Left ventricle myocardium inferior (tissue), 1 donor: ENCODE data around the gene ZNF394. TPM values are rescaled to one million over a fixed set of nuclear protein-coding genes. Genes with fewer than 3 reads are reported as not detected.
"Not testable (repeated sequence)": the region's sequence is repeated elsewhere in the genome, so short reads cannot be mapped to it uniquely, and the experiment has no call there.

Source experiments
- DNase-seq: peaks from one replicate; pipeline ENCODE4 v3.0.0-alpha.2; 2020
- H3K27ac ChIP-seq: fragments of 200-600 bp; replicated peaks from 2 replicates; pipeline ENCODE4 v1.8.0; 2021
- H3K27me3 ChIP-seq: fragments of 200-600 bp; 2 replicates; pipeline ENCODE4 v1.8.0; 2021; ENCODE audit warnings: low read depth
- H3K36me3 ChIP-seq: fragments of 200-600 bp; 2 replicates; pipeline ENCODE4 v1.8.0; 2021
- H3K4me1 ChIP-seq: fragments of 200-600 bp; 2 replicates; pipeline ENCODE4 v1.8.0; 2021
- H3K4me3 ChIP-seq: fragments of 200-600 bp; 2 replicates; pipeline ENCODE4 v1.8.0; 2021; ENCODE audit warnings: mild to moderate bottlenecking, moderate library complexity
- H3K9me3 ChIP-seq: fragments of 200-600 bp; replicated peaks from 2 replicates; pipeline ENCODE4 v1.8.0; 2021
- intact Hi-C: fragments of 100-400 bp; cut with micrococcal nuclease; formaldehyde crosslinking; loops from one replicate; pipeline ENCODE4 v1.11.0; 2022
- total RNA-seq: library from RNA; stranded (reverse); fragmentation: NEBNext Ultra II Directional; extraction: Animal tissue kit (Norgen Biotek cat#: 25700); gene quantifications from one replicate; pipeline ENCODE4 v1.2.1, GENCODE V29; 2021
- TF ChIP-seq, protein P1 (sequence below): fragments of 200-600 bp; IDR thresholded peaks from 2 replicates; pipeline ENCODE4 v1.8.0; 2021; ENCODE audit warnings: antibody characterized with exemption, mild to moderate bottlenecking, borderline replicate concordance
- donor health status: DM: no; HTN: yes; CAD: no; lungs with severe emphysema.

The ZNF394 gene
- total RNA-seq, 1 donor from 2014 or later = 15.6 TPM

DNA sequence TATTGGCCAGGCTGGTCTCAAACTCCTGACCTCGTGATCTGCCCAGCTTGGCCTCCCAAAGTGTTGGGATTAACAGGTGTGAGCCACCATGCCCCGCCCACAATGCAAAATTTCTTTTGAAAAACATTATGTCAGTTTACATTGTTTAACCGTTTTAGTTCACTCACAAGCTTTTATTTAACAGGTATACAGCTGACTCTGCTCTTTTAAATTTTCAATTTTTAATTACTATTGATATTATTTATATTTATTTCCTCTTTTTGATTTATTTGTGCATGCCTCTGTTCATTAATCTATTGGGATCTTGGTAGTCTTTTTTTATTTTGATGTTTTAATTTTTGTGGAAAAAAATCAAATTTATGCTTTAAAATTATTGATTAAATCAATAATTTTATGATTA is 21.3 kb upstream of the ZNF394 start:
- H3K36me3 ChIP-seq = peaks cover 75% of the 10 kb centered on the region
- TF ChIP-seq, protein P1, sequence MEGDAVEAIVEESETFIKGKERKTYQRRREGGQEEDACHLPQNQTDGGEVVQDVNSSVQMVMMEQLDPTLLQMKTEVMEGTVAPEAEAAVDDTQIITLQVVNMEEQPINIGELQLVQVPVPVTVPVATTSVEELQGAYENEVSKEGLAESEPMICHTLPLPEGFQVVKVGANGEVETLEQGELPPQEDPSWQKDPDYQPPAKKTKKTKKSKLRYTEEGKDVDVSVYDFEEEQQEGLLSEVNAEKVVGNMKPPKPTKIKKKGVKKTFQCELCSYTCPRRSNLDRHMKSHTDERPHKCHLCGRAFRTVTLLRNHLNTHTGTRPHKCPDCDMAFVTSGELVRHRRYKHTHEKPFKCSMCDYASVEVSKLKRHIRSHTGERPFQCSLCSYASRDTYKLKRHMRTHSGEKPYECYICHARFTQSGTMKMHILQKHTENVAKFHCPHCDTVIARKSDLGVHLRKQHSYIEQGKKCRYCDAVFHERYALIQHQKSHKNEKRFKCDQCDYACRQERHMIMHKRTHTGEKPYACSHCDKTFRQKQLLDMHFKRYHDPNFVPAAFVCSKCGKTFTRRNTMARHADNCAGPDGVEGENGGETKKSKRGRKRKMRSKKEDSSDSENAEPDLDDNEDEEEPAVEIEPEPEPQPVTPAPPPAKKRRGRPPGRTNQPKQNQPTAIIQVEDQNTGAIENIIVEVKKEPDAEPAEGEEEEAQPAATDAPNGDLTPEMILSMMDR = no peak
- intact Hi-C loops = no loop called here

DNA sequence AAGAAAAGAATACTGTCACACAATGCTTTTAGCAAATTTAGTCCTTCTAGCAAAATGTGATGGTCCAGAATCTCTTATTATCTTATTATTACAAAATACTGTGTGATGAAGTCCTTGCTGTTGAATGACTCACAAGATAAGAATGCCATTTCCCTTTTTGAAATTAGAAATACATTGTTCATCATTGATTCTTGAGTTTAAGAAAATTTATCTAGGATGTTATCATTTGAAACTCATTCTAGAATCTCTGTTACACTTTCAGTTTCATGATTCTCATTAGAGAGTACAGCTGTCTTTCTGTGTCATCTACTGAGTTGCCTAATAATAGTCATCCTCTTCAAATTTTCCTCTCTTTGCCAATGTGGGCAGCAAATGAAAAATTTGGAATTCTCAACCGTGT is 14.0 kb upstream of the ZNF394 start:
- Histone ChIP-seq H3K36me3 (peaks cover 64% of the 10 kb centered on the region), H3K4me3 (no peak overlapping the region), H3K27ac (no peak overlapping the region), H3K9me3 (no peaks in the 10 kb centered on the region), H3K27me3 (no peaks in the 10 kb centered on the region), H3K4me1 (no peaks in the 10 kb centered on the region)
- intact Hi-C loops = no loop called here
- no peak for DNase-seq
- TF ChIP-seq, protein P1 = no peak

More for the DNA sequence above, 21.3 kb upstream of the ZNF394 start:
- no peak overlapping the region for H3K4me3 ChIP-seq
- no peak overlapping the region for H3K27ac ChIP-seq
- H3K27me3 ChIP-seq = no peaks in the 10 kb centered on the region
- H3K4me1 ChIP-seq = no peaks in the 10 kb centered on the region
- H3K9me3 ChIP-seq = no peaks in the 10 kb centered on the region
- DNase-seq = no peak

DNA sequence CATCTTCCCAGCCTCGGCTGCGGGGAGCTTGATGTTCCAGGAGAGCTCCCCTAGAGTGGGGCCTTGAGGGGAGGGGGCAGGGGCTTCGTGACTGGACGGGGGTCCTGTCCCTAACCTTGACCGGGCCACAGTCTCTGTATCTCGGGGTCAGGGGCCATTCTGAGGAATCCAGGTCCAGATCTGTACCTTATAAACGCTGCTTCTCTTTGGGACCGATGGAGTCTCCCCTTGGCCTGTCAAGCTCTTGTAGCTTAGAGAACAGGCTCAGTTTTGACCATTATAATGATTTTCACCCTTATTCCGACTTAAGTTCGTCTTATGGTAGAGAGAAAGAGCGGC is 5.2 kb upstream of the ZNF394 start:
- TF ChIP-seq, protein P1 = no peak
- Histone ChIP-seq H3K27me3 (no peaks in the 10 kb centered on the region), H3K9me3 (no peaks in the 10 kb centered on the region), H3K4me1 (peaks cover 52% of the 10 kb centered on the region), H3K27ac (peak overlapping the region; percentile 99), H3K36me3 (no peaks in the 10 kb centered on the region), H3K4me3 (peak overlapping the region; percentile 71)
- DNase-seq = no peak
- intact Hi-C loops = no loop called here

DNA sequence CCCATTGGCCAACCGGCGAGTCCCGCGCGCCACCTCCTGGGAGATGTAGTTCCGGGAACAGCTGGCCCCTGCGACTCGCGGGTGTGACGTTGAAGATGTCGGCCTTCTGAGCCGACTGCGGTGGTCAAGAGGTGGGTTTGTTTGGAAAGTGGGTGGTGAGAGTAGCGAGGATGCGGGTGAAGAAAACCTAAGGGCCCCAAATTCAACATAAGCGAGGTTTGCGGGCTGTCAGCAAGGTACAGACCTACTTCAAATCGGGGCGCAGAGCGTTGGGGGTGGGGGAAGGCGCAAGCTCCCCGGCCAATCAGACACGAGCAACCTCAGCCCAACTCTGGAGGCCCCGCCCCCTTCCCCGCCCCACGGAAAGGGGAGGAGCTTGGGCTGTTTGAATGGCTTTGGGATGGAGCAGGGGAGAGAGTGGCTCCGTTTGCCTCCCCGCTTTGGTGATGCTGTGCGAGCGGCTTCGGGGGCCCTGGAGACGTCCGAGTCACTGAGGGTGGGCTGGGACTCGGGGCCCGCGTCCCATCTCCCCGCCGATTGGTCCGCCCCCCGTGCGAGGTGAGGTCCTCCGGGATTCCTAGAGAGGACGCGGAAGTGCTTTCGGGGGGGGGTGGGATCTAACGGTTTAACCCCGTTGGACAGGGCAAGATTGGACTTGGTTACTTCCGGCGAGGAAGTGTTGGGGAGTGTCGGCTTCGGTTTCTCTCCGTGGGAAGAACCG is 4.7 kb upstream of the ZNF394 start, which contains the start of gene ZKSCAN5:
Gene ZKSCAN5, plus strand, starts transcription at position 60 of the 721 bp plus-strand sequence. CDS start 1,383 bp downstream, outside the sequence.
- H3K4me3 ChIP-seq = peak within 1 kb of the TSS; percentile 71
- H3K4me1 ChIP-seq = peaks cover 56% of the 10 kb centered on the region
- intact Hi-C loops = no loop called here
- no peaks in the 10 kb centered on the region for H3K36me3 ChIP-seq
- H3K27me3 ChIP-seq = no peaks in the 10 kb centered on the region
- TF ChIP-seq, protein P1 = peak; percentile 11
- peak within 1 kb of the TSS; percentile 99 for H3K27ac ChIP-seq
- peak; percentile 99 for DNase-seq
- H3K9me3 ChIP-seq = no peaks in the 10 kb centered on the region

DNA sequence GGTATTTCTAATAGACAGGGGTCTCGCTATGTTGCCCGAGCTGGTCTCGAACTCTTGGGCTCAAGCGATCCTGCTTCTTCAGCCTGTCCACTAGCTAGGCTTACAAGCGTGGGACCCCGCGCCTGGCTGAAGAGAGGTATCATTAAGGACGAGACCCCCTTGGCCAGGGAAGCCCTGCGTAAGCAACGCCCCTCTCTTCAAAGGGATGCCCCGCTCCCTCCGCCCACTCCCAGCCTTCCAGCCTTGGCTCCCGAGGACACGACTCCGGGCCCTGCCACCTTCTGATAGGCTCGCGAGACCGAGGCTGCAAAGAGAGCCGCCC is 4.2 kb upstream of the ZNF394 start:
- TF ChIP-seq, protein P1 = no peak
- intact Hi-C loops = no loop called here
- no peaks in the 10 kb centered on the region for H3K9me3 ChIP-seq

DNA sequence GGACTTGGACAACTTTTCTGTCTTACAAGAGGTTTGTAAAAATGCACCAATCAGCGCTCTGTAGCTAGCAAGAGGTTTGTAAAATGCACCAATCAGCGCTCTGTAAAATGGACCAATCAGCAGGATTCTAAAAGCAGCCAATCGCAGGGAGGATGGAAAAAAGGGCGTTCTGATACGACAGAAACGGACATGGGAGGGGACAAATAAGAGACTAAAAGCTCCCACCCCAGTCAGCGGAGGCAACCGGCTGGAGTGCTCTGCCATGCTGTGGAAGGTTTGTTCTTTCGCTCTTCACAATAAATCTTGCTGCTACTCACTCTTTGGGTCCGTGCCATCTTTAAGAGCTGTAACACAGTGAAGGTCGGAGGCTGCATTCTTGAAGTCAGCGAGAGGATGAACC is 1.2 kb upstream of the ZNF394 start:
- Histone ChIP-seq H3K36me3 (peaks cover 24% of the 10 kb centered on the region), H3K4me3 (peak overlapping the region; percentile 99), H3K4me1 (peaks cover 64% of the 10 kb centered on the region), H3K27ac (peak overlapping the region; percentile 96)
- H3K27me3 ChIP-seq, DNase-seq, intact Hi-C loops, H3K9me3 ChIP-seq: not testable (repeated sequence)

More for the DNA sequence above, 4.2 kb upstream of the ZNF394 start:
- Histone ChIP-seq H3K27me3 (no peaks in the 10 kb centered on the region), H3K36me3 (no peaks in the 10 kb centered on the region), H3K4me3 (peak overlapping the region; percentile 71), H3K27ac (peak overlapping the region; percentile 99), H3K4me1 (peaks cover 61% of the 10 kb centered on the region)
- DNase-seq = no peak
